Esophagus squamous epithelium (tissue), 5 donors: ENCODE data around the gene CNTN4. TPM values are rescaled to one million over a fixed set of nuclear protein-coding genes. Genes with fewer than 3 reads are reported as not detected.

ENCODE experiments used
- DNase-seq: peaks from one replicate; lab custom pipeline; 2025; lab: John Stamatoyannopoulos, UW
- H3K27ac ChIP-seq, 4 donors: fragments of 200-600 bp; sonication (generic); one replicate each; pipeline ENCODE4 v1.5.1; 2016 to 2019; ENCODE audit warnings: mild to moderate bottlenecking in 1 of 4
- H3K27me3 ChIP-seq, 4 donors: fragments of 200-600 bp; sonication (generic); 1 replicate in 3 of 4; 2 replicates in 1 of 4; pipeline versions ENCODE4 v1.5.1 to v1.6.0; 2017 to 2021; ENCODE audit warnings: antibody characterized with exemption in 1 of 4
- H3K36me3 ChIP-seq, 3 donors: fragments of 200-600 bp; sonication (generic); one replicate each; pipeline ENCODE4 v1.5.1; 2016 to 2019
- H3K4me1 ChIP-seq, 3 donors: fragments of 200-600 bp; sonication (generic); one replicate each; pipeline ENCODE4 v1.5.1; 2017 to 2019
- H3K4me3 ChIP-seq, 4 donors: fragments of 200-600 bp; sonication (generic); 1 replicate in 3 of 4; 2 replicates in 1 of 4; pipeline ENCODE4 v1.5.1; 2016 to 2019; ENCODE audit warnings: mild to moderate bottlenecking in 2 of 4, moderate library complexity in 1 of 4
- H3K9me3 ChIP-seq, 3 donors: fragments of 200-600 bp; sonication (generic); one replicate each; pipeline ENCODE4 v1.5.1; 2016 to 2019
- POLR2A ChIP-seq, 4 donors: fragments of 450-650 bp; IDR thresholded peaks; one replicate each; pipeline ENCODE4 v1.6.1; 2017; ENCODE audit warnings: antibody characterized with exemption in 4 of 4, mild to moderate bottlenecking in 4 of 4, moderate library complexity in 3 of 4
- WGBS, 2 donors: methylation state at CpG; one replicate each; pipeline ENCODE4 v1.1.5; 2018; 5-methylcytosine and 5-hydroxymethylcytosine counted together
- intact Hi-C: fragments of 100-400 bp; cut with DNase I; formaldehyde crosslinking; loops from one replicate; pipeline ENCODE4 v1.15.0; 2022
- total RNA-seq, 4 donors: library from RNA; depleted of rRNA; stranded (reverse); fragments of >200 nt; gene quantifications; one replicate each; pipeline ENCODE4 v1.1.0, GENCODE V29; 2016
- TF ChIP-seq, protein P1 (sequence below), 6 experiments: fragments of 450-650 bp in 4 of 6; fragments of 200-600 bp in 2 of 6; sonication (generic) in 2 of 6; IDR thresholded peaks; one replicate each; pipeline ENCODE4 v1.5.1; 2016 to 2019; ENCODE audit warnings: antibody characterized with exemption in 6 of 6, mild to moderate bottlenecking in 4 of 6, moderate library complexity in 4 of 6
- donor health status: DM: yes; HTN: yes; CAD: no.

Gene CNTN4
- total RNA-seq, 4 donors from 2014 or later: 0.31 to 8.5 (median 3.5) TPM

DNA sequence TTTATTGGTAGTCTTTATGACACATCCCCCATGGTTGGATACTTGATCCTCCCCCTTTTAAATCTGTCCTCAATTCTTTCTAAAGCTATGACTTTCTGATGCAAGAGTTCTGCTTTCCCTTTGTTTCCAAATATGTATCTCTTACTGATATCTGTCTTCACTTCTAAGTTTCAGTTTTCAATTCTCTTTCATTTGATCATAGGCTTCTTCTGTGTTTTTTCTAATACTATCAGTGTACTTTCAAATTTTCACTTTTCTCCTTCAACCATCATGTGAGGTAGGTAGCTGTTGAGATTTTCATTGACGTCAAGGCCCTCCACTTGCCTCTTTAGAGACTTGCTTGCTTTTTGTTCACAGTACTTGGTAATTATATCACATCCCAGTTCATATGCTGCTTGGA, 436.5 kb downstream of the CNTN4 start:
- Histone ChIP-seq H3K27me3 (no peaks in the 10 kb centered on the region), H3K36me3 (no peaks in the 10 kb centered on the region), H3K4me1 (no peaks in the 10 kb centered on the region), H3K4me3 (no peak overlapping the region), H3K9me3 (no peaks in the 10 kb centered on the region), H3K27ac (no peak overlapping the region)
- 67 to 100% methylated on average over 1 of the region's 1 CpG for WGBS, 2 donors
- no peak for DNase-seq
- no peak for TF ChIP-seq POLR2A (IDR thresholded peaks at IDR 0.05)
- TF ChIP-seq, protein P1, sequence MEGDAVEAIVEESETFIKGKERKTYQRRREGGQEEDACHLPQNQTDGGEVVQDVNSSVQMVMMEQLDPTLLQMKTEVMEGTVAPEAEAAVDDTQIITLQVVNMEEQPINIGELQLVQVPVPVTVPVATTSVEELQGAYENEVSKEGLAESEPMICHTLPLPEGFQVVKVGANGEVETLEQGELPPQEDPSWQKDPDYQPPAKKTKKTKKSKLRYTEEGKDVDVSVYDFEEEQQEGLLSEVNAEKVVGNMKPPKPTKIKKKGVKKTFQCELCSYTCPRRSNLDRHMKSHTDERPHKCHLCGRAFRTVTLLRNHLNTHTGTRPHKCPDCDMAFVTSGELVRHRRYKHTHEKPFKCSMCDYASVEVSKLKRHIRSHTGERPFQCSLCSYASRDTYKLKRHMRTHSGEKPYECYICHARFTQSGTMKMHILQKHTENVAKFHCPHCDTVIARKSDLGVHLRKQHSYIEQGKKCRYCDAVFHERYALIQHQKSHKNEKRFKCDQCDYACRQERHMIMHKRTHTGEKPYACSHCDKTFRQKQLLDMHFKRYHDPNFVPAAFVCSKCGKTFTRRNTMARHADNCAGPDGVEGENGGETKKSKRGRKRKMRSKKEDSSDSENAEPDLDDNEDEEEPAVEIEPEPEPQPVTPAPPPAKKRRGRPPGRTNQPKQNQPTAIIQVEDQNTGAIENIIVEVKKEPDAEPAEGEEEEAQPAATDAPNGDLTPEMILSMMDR (IDR thresholded peaks at IDR 0.05): no peak
- intact Hi-C loops: no loop called here

DNA sequence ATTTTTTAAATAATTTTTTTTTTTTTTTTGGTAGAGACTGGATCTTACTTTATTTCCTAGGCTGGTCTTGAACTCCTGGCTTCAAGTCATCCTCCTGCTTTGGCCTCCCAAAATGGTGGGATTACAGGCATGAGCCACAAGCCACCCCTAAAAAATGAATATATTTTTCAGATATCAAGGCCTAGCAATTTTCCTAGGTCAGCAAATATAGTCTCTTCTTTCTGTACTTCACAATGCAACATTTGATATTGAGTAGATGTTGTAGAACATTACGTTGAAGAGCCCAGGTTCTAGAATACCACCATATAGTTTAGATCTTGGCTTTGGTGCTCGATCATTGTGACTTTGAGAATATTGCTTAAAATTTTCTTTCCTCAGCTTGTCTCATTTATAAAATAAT, 437.9 kb downstream of the CNTN4 start:
- no peak overlapping the region for H3K27ac ChIP-seq
- H3K4me1 ChIP-seq: no peaks in the 10 kb centered on the region
- TF ChIP-seq, protein P1 (IDR thresholded peaks at IDR 0.05): no peak
- TF ChIP-seq POLR2A (IDR thresholded peaks at IDR 0.05): no peak
- DNase-seq: no peak
- H3K4me3 ChIP-seq: no peak overlapping the region
- no peaks in the 10 kb centered on the region for H3K9me3 ChIP-seq
- no peaks in the 10 kb centered on the region for H3K36me3 ChIP-seq
- 66 to 76% methylated on average over 2 of the region's 2 CpGs for WGBS, 2 donors
- intact Hi-C loops: no loop called here
- H3K27me3 ChIP-seq: no peaks in the 10 kb centered on the region

DNA sequence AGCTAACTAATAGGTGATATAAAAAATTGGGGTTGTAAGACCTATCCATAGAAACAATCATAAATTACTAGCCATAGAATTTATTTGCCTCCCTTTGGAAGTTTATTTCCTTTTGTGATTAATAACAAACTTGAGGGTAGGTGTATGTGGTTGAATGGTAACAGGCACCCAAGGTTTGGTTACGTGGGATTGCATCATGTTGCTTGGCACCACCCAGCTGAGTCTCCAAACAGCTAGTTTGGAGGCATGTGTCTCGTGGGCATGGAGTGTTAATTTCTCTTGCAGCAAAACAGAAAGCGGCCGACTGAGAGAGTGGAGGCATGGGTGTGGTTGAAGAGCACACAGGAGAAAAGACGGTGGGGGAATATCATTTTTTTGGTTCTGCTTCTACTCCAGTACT, 441.4 kb downstream of the CNTN4 start:
- no peak for DNase-seq
- no peaks in the 10 kb centered on the region for H3K27me3 ChIP-seq
- no peaks in the 10 kb centered on the region for H3K4me1 ChIP-seq
- WGBS, 2 donors: 76 to 81% methylated on average over 5 of the region's 5 CpGs
- no peak overlapping the region for H3K4me3 ChIP-seq
- H3K36me3 ChIP-seq: no peaks in the 10 kb centered on the region
- no peak overlapping the region for H3K27ac ChIP-seq
- H3K9me3 ChIP-seq: no peaks in the 10 kb centered on the region
- intact Hi-C loops: no loop called here
- TF ChIP-seq POLR2A (IDR thresholded peaks at IDR 0.05): no peak
- TF ChIP-seq, protein P1 (IDR thresholded peaks at IDR 0.05): no peak

DNA sequence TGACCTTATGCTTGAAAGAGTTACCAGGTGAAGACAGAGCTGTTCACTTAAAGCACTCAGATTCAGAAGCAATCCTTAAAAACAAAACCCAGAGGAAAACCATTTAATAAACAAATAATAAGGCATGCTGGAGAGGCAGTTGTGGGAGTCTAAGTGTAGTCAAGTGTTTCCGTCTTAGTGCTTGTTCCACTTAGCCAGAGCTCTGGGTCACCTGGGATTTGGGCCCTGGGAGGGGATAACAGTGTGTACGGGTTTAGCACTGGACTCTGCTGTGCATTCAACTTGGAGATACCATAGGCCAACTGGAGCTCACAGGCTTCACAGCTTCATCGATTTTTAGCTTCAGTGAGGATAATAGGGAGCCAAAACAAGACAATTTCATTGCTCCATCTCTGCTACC, 444.6 kb downstream of the CNTN4 start:
- Histone ChIP-seq H3K9me3 (no peaks in the 10 kb centered on the region), H3K4me1 (no peaks in the 10 kb centered on the region), H3K4me3 (no peak overlapping the region), H3K36me3 (no peaks in the 10 kb centered on the region), H3K27ac (no peak overlapping the region), H3K27me3 (no peaks in the 10 kb centered on the region)
- WGBS, 2 donors: 50 to 73% methylated on average over 3 of the region's 3 CpGs
- intact Hi-C loops: no loop called here
- DNase-seq: no peak
- TF ChIP-seq POLR2A (IDR thresholded peaks at IDR 0.05): no peak
- TF ChIP-seq, protein P1 (IDR thresholded peaks at IDR 0.05): no peak

DNA sequence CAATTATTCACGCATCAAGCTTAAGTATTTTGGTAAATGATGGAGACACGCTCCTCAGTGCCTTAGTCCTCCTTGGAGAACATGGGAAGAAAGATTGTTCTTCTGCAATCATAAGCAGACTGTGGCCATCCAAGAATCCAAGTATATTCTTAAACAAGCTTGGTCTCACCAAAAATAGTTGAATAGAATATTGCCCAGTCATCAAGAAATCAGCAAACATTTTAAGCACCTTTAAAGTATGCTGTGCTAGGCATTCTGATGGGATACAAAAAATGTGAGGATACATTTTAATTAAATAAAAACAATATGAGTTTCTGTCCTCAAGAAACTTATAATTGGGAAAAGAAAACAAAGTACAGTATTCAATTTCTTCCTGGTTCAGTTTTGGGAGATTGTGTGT, 445.5 kb downstream of the CNTN4 start:
- H3K36me3 ChIP-seq: no peaks in the 10 kb centered on the region
- intact Hi-C loops: no loop called here
- no peak overlapping the region for H3K27ac ChIP-seq
- H3K9me3 ChIP-seq: no peaks in the 10 kb centered on the region
- no peaks in the 10 kb centered on the region for H3K27me3 ChIP-seq
- H3K4me1 ChIP-seq: no peaks in the 10 kb centered on the region
- DNase-seq: no peak
- TF ChIP-seq, protein P1 (IDR thresholded peaks at IDR 0.05): no peak
- no peak for TF ChIP-seq POLR2A (IDR thresholded peaks at IDR 0.05)
- H3K4me3 ChIP-seq: no peak overlapping the region
- 88 to 89% methylated on average over 2 of the region's 2 CpGs for WGBS, 2 donors
